Breast epithelium (tissue), 4 donors: ENCODE results near the gene SSRP1. TPM values are rescaled to one million over a fixed set of nuclear protein-coding genes. Genes with fewer than 3 reads are reported as not detected.

ENCODE experiments used
- DNase-seq, 2 donors: peaks; one replicate each; pipeline ENCODE4 v3.0.0-alpha.2; 2019; ENCODE audit warnings: low spot score in 2 of 2
- H3K27ac ChIP-seq, 2 donors: fragments of 200-600 bp; sonication (generic) in 1 of 2; one replicate each; pipeline ENCODE4 v1.5.1; 2016 to 2019; ENCODE audit warnings: mild to moderate bottlenecking in 1 of 2
- H3K27me3 ChIP-seq, 2 donors: fragments of 200-600 bp; sonication (generic) in 1 of 2; one replicate each; pipeline versions ENCODE4 v1.5.1 to v1.6.0; 2017 to 2019; ENCODE audit warnings: control low read depth in 1 of 2, mild to moderate bottlenecking in 1 of 2
- H3K36me3 ChIP-seq: fragments of 200-600 bp; one replicate; pipeline ENCODE4 v1.5.1; 2019
- H3K4me1 ChIP-seq, 2 donors: fragments of 200-600 bp; sonication (generic); one replicate each; pipeline ENCODE4 v1.5.1; 2016 to 2019; ENCODE audit warnings: control low read depth in 1 of 2
- H3K4me3 ChIP-seq, 3 donors: fragments of 200-600 bp; sonication (generic); 1 replicate in 2 of 3; 2 replicates in 1 of 3; pipeline ENCODE4 v1.5.1; 2016 to 2019; ENCODE audit warnings: mild to moderate bottlenecking in 3 of 3, moderate library complexity in 2 of 3
- H3K9me3 ChIP-seq, 2 donors: fragments of 200-600 bp; sonication (generic) in 1 of 2; one replicate each; pipeline ENCODE4 v1.5.1; 2016 to 2019; ENCODE audit warnings: control low read depth in 1 of 2
- POLR2A ChIP-seq: fragments of 450-650 bp; IDR thresholded peaks from one replicate; pipeline ENCODE4 v1.6.1; 2016; ENCODE audit warnings: antibody characterized with exemption, mild to moderate bottlenecking, moderate library complexity
- POLR2AphosphoS5 ChIP-seq, 3 donors: sonication (generic); formaldehyde crosslinking; IDR thresholded peaks; one replicate each; pipeline ENCODE4 v1.6.1; 2017; ENCODE audit warnings: antibody characterized with exemption in 3 of 3
- intact Hi-C: fragments of 100-400 bp; cut with DNase I; formaldehyde crosslinking; loops from one replicate; pipeline ENCODE4 v1.15.1; 2023; ENCODE audit warnings: low total_unique reads
- total RNA-seq, 3 donors: library from RNA; depleted of rRNA; stranded (reverse); fragments of >200 nt; gene quantifications; one replicate each; pipeline ENCODE4 v1.1.0, GENCODE V29; 2016
- TF ChIP-seq, protein P1 (sequence below), 3 donors: fragments of 450-650 bp; IDR thresholded peaks; one replicate each; pipeline ENCODE4 v1.5.1; 2016 to 2017; ENCODE audit warnings: antibody characterized with exemption in 3 of 3, mild to moderate bottlenecking in 3 of 3, moderate library complexity in 3 of 3

The SSRP1 gene
- total RNA-seq, 3 donors from 2014 or later = 60.0 to 83.9 (median 76.5) TPM

DNA sequence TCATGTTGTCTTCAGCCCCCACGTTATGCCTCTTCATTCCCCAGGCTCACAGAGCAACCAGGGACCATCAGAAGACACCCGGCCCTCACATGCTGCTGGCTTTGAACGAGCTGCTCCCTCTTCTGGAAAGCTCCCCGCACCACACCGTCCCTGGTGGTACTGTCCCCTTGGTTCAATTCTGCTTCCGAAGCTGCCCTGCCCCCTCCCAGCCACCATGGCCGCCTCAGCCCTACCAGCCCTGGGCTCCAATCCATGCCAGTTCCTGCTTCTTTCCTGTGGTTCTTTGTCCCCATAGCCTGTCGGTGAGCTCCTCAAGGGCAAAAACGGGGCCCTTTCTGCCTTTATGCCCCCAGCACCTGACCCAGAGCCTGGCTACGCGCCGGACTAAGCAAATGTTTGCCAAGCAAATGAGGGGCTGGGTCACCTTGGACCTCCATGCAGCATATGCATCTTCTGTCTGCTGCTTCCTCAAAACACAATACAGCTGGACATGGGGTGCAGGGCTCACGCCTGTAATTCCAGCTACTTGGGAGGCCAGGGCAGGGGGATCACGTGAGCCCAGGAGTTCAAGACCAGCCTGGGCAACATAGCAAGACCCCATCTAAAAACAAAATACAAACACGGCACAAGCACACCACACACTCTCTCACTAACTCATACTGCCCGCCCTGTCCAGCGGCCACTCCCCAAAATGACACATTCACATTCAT, 32.3 kb downstream of the SSRP1 start:
- Histone ChIP-seq H3K4me3 (no peak overlapping the region), H3K36me3 (peaks cover 24% of the 10 kb centered on the region), H3K9me3 (peaks cover 15 to 18% of the 10 kb centered on the region in 2 donors), H3K27me3 (no peaks in the 10 kb centered on the region), H3K27ac (peak overlapping the region; percentile 8 to 64), H3K4me1 (peaks cover 7 to 17% of the 10 kb centered on the region in 2 donors)
- no peak for DNase-seq
- no peak for TF ChIP-seq POLR2A
- TF ChIP-seq POLR2AphosphoS5 (IDR thresholded peaks at IDR 0.05) = no peak
- TF ChIP-seq, protein P1, sequence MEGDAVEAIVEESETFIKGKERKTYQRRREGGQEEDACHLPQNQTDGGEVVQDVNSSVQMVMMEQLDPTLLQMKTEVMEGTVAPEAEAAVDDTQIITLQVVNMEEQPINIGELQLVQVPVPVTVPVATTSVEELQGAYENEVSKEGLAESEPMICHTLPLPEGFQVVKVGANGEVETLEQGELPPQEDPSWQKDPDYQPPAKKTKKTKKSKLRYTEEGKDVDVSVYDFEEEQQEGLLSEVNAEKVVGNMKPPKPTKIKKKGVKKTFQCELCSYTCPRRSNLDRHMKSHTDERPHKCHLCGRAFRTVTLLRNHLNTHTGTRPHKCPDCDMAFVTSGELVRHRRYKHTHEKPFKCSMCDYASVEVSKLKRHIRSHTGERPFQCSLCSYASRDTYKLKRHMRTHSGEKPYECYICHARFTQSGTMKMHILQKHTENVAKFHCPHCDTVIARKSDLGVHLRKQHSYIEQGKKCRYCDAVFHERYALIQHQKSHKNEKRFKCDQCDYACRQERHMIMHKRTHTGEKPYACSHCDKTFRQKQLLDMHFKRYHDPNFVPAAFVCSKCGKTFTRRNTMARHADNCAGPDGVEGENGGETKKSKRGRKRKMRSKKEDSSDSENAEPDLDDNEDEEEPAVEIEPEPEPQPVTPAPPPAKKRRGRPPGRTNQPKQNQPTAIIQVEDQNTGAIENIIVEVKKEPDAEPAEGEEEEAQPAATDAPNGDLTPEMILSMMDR (IDR thresholded peaks at IDR 0.05) = no peak
- intact Hi-C loops = loop anchor here (1.0 kb wide), 1 partner anchor 18 kb away; no protein-coding TSS in a partner anchor

DNA sequence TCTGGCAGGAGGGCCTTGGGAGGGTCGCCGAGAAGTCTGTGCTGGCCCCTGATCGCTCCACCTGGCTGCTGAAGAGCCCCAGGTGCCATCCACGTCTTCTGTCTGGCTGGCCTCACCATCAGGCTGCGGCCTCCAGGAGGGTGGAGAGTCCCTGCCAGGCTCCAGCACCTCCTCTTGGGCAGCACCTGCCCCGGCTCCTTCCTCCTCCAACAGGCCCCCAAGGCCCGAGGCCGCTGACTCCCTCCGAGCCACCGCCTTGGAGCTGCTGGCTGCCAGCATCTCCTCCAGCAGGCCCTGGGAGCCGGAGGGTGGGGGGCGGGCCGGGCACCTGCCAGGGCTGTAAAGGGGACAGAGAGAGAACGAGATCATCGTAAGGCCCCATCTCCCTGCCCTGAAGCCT, 33.2 kb downstream of the SSRP1 start:
- H3K27ac ChIP-seq = peak overlapping the region; percentile 14 to 17
- intact Hi-C loops = no loop called here

DNA sequence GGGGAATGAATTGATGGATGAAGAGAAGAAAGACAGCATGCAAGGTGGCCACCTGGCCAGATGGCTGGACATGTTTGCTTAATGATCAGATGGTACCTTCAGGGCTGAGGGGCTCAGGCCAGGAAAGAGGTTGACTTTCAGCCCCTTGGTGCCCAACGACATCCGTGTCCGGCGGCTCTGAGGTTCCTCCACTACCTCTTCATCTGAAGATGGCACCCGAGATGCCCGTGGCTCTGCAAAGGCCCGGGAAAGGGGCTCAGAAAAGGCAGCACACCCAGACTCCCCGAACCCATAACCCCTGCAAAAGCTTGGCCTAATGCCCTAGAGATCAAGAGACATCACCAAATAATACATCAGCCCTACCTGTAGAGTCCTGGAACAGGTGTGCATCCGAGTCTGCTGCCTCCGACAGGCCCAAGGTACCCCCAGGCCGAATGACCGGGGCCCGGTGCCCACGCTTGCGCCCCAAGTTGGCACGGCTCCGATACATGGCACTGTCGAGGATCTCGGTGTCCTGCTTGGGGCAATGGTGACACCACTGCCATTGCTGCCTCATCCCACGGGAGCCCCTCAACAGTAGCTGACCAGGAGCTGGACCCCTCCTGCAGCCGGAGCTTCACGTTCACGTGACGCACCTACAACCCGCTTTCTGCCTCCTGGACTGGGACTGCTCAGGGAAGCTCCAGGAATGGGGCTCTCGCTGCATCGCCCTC, 33.8 kb downstream of the SSRP1 start:
- H3K27me3 ChIP-seq = no peaks in the 10 kb centered on the region
- peaks cover 23% of the 10 kb centered on the region in 2 donors for H3K9me3 ChIP-seq
- intact Hi-C loops = no loop called here
- TF ChIP-seq, protein P1 (IDR thresholded peaks at IDR 0.05) = no peak
- TF ChIP-seq POLR2A = no peak
- no peak for TF ChIP-seq POLR2AphosphoS5 (IDR thresholded peaks at IDR 0.05)
- no peak for DNase-seq
- H3K36me3 ChIP-seq = peaks cover 24% of the 10 kb centered on the region
- peaks cover 4 to 17% of the 10 kb centered on the region in 2 donors for H3K4me1 ChIP-seq
- no peak overlapping the region for H3K4me3 ChIP-seq
- peak overlapping the region in 1 of 2 donors; percentile 14 for H3K27ac ChIP-seq

More for the DNA sequence above, 33.2 kb downstream of the SSRP1 start:
- Histone ChIP-seq H3K27me3 (no peaks in the 10 kb centered on the region), H3K4me3 (no peak overlapping the region), H3K9me3 (peaks cover 18 to 21% of the 10 kb centered on the region in 2 donors), H3K4me1 (peaks cover 4 to 17% of the 10 kb centered on the region in 2 donors), H3K36me3 (peaks cover 24% of the 10 kb centered on the region)
- no peak for TF ChIP-seq POLR2AphosphoS5 (IDR thresholded peaks at IDR 0.05)
- TF ChIP-seq, protein P1 (IDR thresholded peaks at IDR 0.05) = no peak
- no peak for TF ChIP-seq POLR2A
- no peak for DNase-seq

DNA sequence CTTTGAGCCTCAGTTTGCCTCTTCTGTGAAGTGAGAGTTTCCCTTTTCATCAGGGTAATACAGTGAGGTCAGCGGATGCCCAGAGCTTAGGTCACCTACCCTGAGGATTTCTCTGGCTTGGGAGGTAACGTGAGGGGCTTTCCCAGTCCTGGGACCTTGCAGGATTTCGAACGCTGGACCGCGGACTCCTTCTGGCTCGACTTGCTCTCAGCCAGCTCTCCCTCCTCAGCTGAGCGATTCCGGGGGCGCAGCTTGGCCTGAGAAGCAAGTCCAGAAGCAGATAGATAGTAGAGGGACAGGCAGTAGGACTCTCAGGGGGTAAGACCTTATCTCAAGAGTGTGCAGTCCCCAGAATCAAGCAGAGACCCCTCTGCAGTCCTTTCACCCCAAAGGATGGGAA, 34.9 kb downstream of the SSRP1 start:
- no peak overlapping the region for H3K27ac ChIP-seq
- peaks cover 24% of the 10 kb centered on the region for H3K36me3 ChIP-seq
- TF ChIP-seq, protein P1 (IDR thresholded peaks at IDR 0.05) = no peak
- no peak for TF ChIP-seq POLR2A
- TF ChIP-seq POLR2AphosphoS5 (IDR thresholded peaks at IDR 0.05) = no peak

More for the DNA sequence above, 34.9 kb downstream of the SSRP1 start:
- Histone ChIP-seq H3K4me3 (no peak overlapping the region), H3K9me3 (peaks cover 23% of the 10 kb centered on the region in 2 donors), H3K27me3 (no peaks in the 10 kb centered on the region), H3K4me1 (peaks cover 4 to 6% of the 10 kb centered on the region in 2 donors)
- DNase-seq = no peak
- intact Hi-C loops = no loop called here
